Transverse colon (tissue), 4 donors: ENCODE results near the gene TMEM209. TPM values are rescaled to one million over a fixed set of nuclear protein-coding genes. Genes with fewer than 3 reads are reported as not detected.

Source experiments
- DNase-seq: peaks from one replicate; pipeline ENCODE4 v3.0.0-alpha.2; 2019
- H3K27ac ChIP-seq, 4 donors: fragments of 200-600 bp; sonication (generic); 2 replicates each; pipeline ENCODE4 v1.5.1; 2016 to 2018; ENCODE audit warnings: inconsistent platforms in 4 of 4
- H3K27me3 ChIP-seq: fragments of 200-600 bp; sonication (generic); 2 replicates; pipeline ENCODE4 v1.5.1; 2017; ENCODE audit warnings: inconsistent platforms
- H3K36me3 ChIP-seq, 4 donors: fragments of 200-600 bp; sonication (generic); 2 replicates each; pipeline ENCODE4 v1.5.1; 2017 to 2019; ENCODE audit warnings: inconsistent platforms in 4 of 4
- H3K4me1 ChIP-seq, 4 donors: fragments of 200-600 bp; sonication (generic); 2 replicates each; pipeline ENCODE4 v1.5.1; 2017 to 2020; ENCODE audit warnings: inconsistent platforms in 4 of 4
- H3K4me3 ChIP-seq, 4 donors: fragments of 200-600 bp; sonication (generic); 1 replicate in 1 of 4; 2 replicates in 3 of 4; pipeline versions ENCODE4 v1.5.1 to v1.6.1; 2017 to 2019; ENCODE audit warnings: inconsistent platforms in 4 of 4
- H3K9me3 ChIP-seq, 2 donors: fragments of 200-600 bp; sonication (generic); 2 replicates each; pipeline ENCODE4 v1.5.1; 2017 to 2019; ENCODE audit warnings: inconsistent platforms in 2 of 2
- EP300 ChIP-seq: sonication (generic); formaldehyde crosslinking; IDR thresholded peaks from one replicate; pipeline ENCODE4 v1.6.1; 2017; ENCODE audit warnings: antibody characterized with exemption, low read depth
- POLR2A ChIP-seq: fragments of 450-650 bp; IDR thresholded peaks from one replicate; pipeline ENCODE4 v1.6.1; 2016; ENCODE audit warnings: antibody characterized with exemption, mild to moderate bottlenecking, moderate library complexity
- POLR2AphosphoS5 ChIP-seq, 3 donors: sonication (generic); formaldehyde crosslinking; IDR thresholded peaks; one replicate each; pipeline ENCODE4 v1.6.1; 2016; ENCODE audit warnings: antibody characterized with exemption in 3 of 3
- WGBS, 2 donors: methylation state at CpG; one replicate each; pipeline ENCODE4 v1.1.5; 2018; ENCODE audit warnings: low coverage in 1 of 2; 5-methylcytosine and 5-hydroxymethylcytosine counted together
- in situ Hi-C, 4 donors: fragments of 200-750 bp; cut with MboI; loops; one replicate each; pipeline versions ENCODE4 v1.15.0 to v1.15.1; 2017; ENCODE audit warnings: low sequenced_read_pairs in 3 of 4, low pct_ligation_motif_present in 1 of 4, low pct_unique_long_range_greater_than_20kb in 1 of 4
- intact Hi-C: fragments of 100-400 bp; cut with DNase I; formaldehyde crosslinking; loops from one replicate; pipeline ENCODE4 v1.15.1; 2023; ENCODE audit warnings: low total_unique reads
- total RNA-seq, 4 donors: library from RNA; depleted of rRNA; stranded (reverse); fragments of >200 nt; gene quantifications; one replicate each; pipeline ENCODE4 v1.1.0, GENCODE V29; 2016
- TF ChIP-seq, protein P1 (sequence below), 5 experiments: fragments of 200-600 bp in 3 of 5; fragments of 450-650 bp in 2 of 5; sonication (generic) in 3 of 5; IDR thresholded peaks; 1 replicate in 2 of 5; 2 replicates in 3 of 5; pipeline ENCODE4 v1.5.1; 2016 to 2017; ENCODE audit warnings: antibody characterized with exemption in 5 of 5, inconsistent platforms in 3 of 5, mild to moderate bottlenecking in 2 of 5, moderate library complexity in 1 of 5

Gene TMEM209
- total RNA-seq, 4 donors from 2014 or later: 8.6 to 57.5 (median 17.8) TPM

DNA sequence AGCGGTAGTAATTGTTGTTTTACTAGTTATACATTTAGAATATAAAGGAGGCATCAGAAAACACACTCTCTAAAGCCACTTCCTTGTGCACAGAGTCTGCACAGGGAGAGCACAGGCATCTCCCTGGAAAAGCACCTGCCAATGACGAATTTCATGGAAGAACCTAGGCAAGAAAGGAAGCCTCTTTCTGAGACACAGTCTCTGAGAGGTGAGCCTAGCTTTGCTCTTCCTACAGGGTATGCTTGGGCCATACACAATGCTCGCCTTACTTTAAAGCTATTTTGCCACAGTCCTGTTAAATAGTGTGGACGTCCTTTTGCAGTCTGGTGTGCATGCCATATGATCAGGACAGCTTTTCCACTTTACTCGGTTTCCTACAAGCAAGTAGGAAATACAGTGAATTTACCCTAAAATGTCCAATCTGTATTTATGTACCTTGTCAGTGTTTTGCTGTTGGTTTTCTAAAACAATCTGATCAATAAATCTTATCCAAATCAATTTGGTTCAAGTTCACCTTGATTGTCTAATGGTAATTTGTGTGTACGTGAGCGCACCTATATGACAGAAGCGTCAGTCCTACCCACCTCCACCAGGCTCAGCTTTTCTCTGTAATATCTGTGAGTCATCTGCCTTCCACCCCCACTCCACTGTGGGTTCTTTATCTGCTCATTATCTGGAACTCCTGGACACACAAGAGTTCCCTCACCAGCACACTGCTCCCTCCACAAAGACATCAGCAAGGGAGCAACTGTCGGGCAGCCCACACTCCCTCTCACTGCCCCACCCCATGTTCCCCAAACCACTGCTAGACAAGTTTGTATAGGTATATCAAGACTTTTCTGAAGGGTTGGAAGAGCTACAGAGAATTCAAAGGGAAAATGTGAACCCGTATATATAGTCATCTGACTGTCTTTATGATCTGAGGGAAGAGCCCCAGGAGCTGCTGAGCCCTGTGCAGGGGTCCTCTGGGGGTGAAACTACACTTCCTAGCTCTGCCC lies 69.7 kb downstream of the TMEM209 start:
- Histone ChIP-seq H3K27ac (no peak overlapping the region), H3K36me3 (peaks cover 0 to 33% (median 7%) of the 10 kb centered on the region in 4 donors), H3K27me3 (no peaks in the 10 kb centered on the region), H3K4me3 (no peak overlapping the region), H3K4me1 (peaks cover 0 to under 1% (median 0%) of the 10 kb centered on the region in 4 donors), H3K9me3 (no peaks in the 10 kb centered on the region)
- in situ Hi-C loops: no loop called here
- DNase-seq: no peak
- intact Hi-C loops: no loop called here
- 95 to 100% methylated on average over 6 to 10 of the region's 10 CpGs for WGBS, 2 donors
- TF ChIP-seq, protein P1, sequence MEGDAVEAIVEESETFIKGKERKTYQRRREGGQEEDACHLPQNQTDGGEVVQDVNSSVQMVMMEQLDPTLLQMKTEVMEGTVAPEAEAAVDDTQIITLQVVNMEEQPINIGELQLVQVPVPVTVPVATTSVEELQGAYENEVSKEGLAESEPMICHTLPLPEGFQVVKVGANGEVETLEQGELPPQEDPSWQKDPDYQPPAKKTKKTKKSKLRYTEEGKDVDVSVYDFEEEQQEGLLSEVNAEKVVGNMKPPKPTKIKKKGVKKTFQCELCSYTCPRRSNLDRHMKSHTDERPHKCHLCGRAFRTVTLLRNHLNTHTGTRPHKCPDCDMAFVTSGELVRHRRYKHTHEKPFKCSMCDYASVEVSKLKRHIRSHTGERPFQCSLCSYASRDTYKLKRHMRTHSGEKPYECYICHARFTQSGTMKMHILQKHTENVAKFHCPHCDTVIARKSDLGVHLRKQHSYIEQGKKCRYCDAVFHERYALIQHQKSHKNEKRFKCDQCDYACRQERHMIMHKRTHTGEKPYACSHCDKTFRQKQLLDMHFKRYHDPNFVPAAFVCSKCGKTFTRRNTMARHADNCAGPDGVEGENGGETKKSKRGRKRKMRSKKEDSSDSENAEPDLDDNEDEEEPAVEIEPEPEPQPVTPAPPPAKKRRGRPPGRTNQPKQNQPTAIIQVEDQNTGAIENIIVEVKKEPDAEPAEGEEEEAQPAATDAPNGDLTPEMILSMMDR (IDR thresholded peaks at IDR 0.05): no peak
- TF ChIP-seq EP300 (no peak), POLR2A (no peak), POLR2AphosphoS5 (IDR thresholded peaks at IDR 0.05) (no peak)

DNA sequence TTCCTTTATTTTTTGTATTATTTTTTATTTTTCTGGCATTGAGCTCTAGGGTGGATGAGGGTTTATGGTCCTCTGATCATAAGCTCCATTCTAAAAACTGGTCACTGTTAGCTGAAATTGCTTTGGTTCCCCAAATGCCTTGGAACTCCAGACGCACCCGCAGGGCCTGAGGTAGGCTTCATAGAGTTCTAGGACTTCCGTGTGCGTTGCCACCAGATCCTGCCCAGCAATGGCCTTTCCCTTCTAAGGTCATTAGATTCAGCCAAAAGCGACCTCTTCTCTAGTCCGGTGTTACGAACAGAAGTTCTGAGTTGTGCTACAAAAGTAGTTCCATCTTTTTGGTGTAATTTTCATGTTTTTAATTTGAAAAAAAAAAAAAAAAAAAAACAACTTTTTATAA lies 70.5 kb downstream of the TMEM209 start:
- H3K4me3 ChIP-seq: no peak overlapping the region
- TF ChIP-seq EP300: no peak
- no peak for TF ChIP-seq POLR2A
- TF ChIP-seq, protein P1 (IDR thresholded peaks at IDR 0.05): no peak
- no peak for TF ChIP-seq POLR2AphosphoS5 (IDR thresholded peaks at IDR 0.05)

DNA sequence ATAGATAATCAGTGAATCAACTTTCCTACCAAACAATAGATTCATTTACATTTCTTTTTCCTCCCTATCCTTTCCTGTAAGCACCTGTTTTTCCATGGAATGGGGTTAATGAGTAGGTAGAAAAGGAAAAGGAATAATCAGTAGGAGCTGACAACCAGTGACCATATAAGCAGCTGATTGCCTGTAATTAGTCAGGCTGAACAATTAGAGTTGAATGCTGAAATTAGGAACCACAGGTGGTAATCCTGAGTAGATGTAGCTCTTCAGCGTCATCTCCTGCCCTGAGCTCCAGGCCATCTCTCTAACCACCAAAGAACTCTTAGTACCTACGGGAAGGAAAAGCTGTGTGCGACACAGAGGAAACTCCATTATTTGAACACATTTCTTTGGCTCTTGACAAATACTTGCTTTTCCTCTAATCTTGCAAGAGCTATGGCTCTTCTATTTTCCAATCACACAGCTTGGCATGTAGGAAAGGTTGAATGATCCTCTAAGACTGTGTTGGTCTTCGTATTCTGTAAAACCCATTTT lies 71.0 kb downstream of the TMEM209 start:
- intact Hi-C loops: no loop called here
- no peak for DNase-seq
- Histone ChIP-seq H3K36me3 (peaks cover 0 to 46% (median 11%) of the 10 kb centered on the region in 4 donors), H3K4me1 (no peaks in the 10 kb centered on the region), H3K4me3 (no peak overlapping the region), H3K9me3 (no peaks in the 10 kb centered on the region), H3K27ac (no peak overlapping the region), H3K27me3 (no peaks in the 10 kb centered on the region)
- in situ Hi-C loops: no loop called here
- TF ChIP-seq POLR2A (no peak), EP300 (no peak), POLR2AphosphoS5 (IDR thresholded peaks at IDR 0.05) (no peak)
- TF ChIP-seq, protein P1 (IDR thresholded peaks at IDR 0.05): no peak
- WGBS, 2 donors: 93% methylated on average over 3 to 4 of the region's 4 CpGs

More for the DNA sequence above, 70.5 kb downstream of the TMEM209 start:
- H3K27me3 ChIP-seq: no peaks in the 10 kb centered on the region
- peaks cover 0 to 41% (median 8%) of the 10 kb centered on the region in 4 donors for H3K36me3 ChIP-seq
- no peak for DNase-seq
- intact Hi-C loops (no loop called here), in situ Hi-C loops (no loop called here)
- no peaks in the 10 kb centered on the region for H3K9me3 ChIP-seq
- no peak overlapping the region for H3K27ac ChIP-seq
- H3K4me1 ChIP-seq: no peaks in the 10 kb centered on the region
- WGBS, 2 donors: 98 to 100% methylated on average over 3 to 7 of the region's 7 CpGs

DNA sequence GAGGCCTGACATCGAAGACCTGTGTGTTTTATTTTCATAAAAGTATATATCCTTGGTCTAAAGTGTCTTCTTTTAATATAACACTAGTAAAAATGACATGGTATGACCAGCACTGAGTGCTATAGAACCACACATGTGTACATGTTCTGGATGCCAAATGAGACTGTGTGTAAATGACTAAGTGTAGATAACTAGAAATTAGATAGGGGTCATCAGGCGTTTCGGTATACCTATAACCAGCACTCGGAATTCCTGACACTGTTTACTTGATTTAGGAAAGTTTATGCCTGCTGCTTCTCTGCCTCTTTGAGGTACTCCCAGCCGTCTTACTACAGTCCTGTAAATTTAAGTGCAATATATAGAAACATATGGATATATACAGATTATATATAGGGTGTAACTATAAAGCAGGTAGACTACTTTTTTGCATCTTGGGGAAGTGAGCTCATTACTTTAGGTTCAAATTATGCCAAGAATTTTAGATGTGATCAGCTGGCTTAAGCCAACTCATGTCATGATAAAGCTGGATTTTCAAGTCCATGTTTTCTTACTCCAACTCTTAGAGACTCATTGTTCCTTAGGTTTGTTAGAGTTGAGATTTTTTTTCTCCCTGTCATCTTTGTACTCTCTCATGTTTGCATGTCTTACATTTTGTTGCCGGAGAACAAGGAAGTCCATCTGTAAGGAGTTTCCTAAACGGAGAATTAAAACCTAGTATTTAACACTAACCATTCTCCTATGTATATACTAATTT lies 72.0 kb downstream of the TMEM209 start:
- Histone ChIP-seq H3K27me3 (no peaks in the 10 kb centered on the region), H3K9me3 (no peaks in the 10 kb centered on the region), H3K4me1 (peaks cover 0 to 4% (median 2%) of the 10 kb centered on the region in 4 donors), H3K36me3 (peaks cover 0 to 50% (median 13%) of the 10 kb centered on the region in 4 donors), H3K4me3 (no peak overlapping the region), H3K27ac (no peak overlapping the region)
- intact Hi-C loops: no loop called here
- in situ Hi-C loops: no loop called here
- WGBS, 2 donors: 85 to 92% methylated on average over 7 of the region's 7 CpGs
- TF ChIP-seq, protein P1 (IDR thresholded peaks at IDR 0.05): no peak
- TF ChIP-seq EP300 (no peak), POLR2AphosphoS5 (IDR thresholded peaks at IDR 0.05) (no peak), POLR2A (no peak)
- no peak for DNase-seq
